ENCODE results near the gene PLXDC1. TPM values are rescaled to one million over a fixed set of nuclear protein-coding genes. Genes with fewer than 3 reads are reported as not detected.
A peak's percentile ranks its signal among the peaks of the same experiment; 100 is the strongest.
"Not testable (repeated sequence)": the region's sequence is repeated elsewhere in the genome, so short reads cannot be mapped to it uniquely, and the experiment has no call there.

Gene PLXDC1
- polyA plus RNA-seq, 1 donor from 2014 or later, result not detected

- H3K27ac Mint-ChIP-seq, result no peak overlapping the region
- H3K27me3 Mint-ChIP-seq, result peaks cover 22% of the 10 kb centered on the region
- peaks cover 0 to 2% (median 0%) of the 10 kb centered on the region in 3 donors for H3K9me3 Mint-ChIP-seq
- H3K4me1 Mint-ChIP-seq, result peaks cover 10 to 23% (median 15%) of the 10 kb centered on the region in 3 donors
- H3K36me3 Mint-ChIP-seq, result no peaks in the 10 kb centered on the region
- no peak overlapping the region for H3K4me3 Mint-ChIP-seq
Observed at GRCh38 chr17:39170558-39170957, 19.1 kb upstream of the PLXDC1 start.

- Mint-ChIP-seq H3K27ac (no peak overlapping the region), H3K27me3 (peaks cover 24% of the 10 kb centered on the region), H3K4me3 (no peak overlapping the region), H3K9me3 (peaks cover 0 to 2% (median 0%) of the 10 kb centered on the region in 3 donors), H3K36me3 (no peaks in the 10 kb centered on the region), H3K4me1 (peaks cover 10 to 23% (median 16%) of the 10 kb centered on the region in 3 donors)
Observed at GRCh38 chr17:39170109-39170508, 18.7 kb upstream of the PLXDC1 start.

- peak overlapping the region in 1 of 4 donors; percentile 12 for H3K4me3 Mint-ChIP-seq
- no peak overlapping the region for H3K27ac Mint-ChIP-seq
- H3K4me1 Mint-ChIP-seq, result peaks cover 14 to 23% (median 20%) of the 10 kb centered on the region in 3 donors
- no peaks in the 10 kb centered on the region for H3K36me3 Mint-ChIP-seq
- H3K27me3 Mint-ChIP-seq, result peaks cover 29% of the 10 kb centered on the region
- peaks cover 0 to 2% (median 0%) of the 10 kb centered on the region in 3 donors for H3K9me3 Mint-ChIP-seq
Observed at GRCh38 chr17:39169518-39169917, 18.1 kb upstream of the PLXDC1 start.

GRCh38 chr17:39169101-39169500 lies 17.7 kb upstream of the PLXDC1 start:
- Mint-ChIP-seq H3K27ac (no peak overlapping the region), H3K9me3 (peaks cover 0 to 2% (median 0%) of the 10 kb centered on the region in 3 donors), H3K4me3 (peak overlapping the region in 1 of 4 donors; percentile 12), H3K27me3 (peaks cover 29% of the 10 kb centered on the region), H3K36me3 (no peaks in the 10 kb centered on the region), H3K4me1 (peaks cover 15 to 23% (median 22%) of the 10 kb centered on the region in 3 donors)

GRCh38 chr17:39168503-39168902 lies 17.1 kb upstream of the PLXDC1 start:
- not testable (repeated sequence) for H3K36me3 Mint-ChIP-seq, H3K9me3 Mint-ChIP-seq, H3K4me3 Mint-ChIP-seq
- peak overlapping the region in 1 of 3 donors; percentile 39 for H3K27ac Mint-ChIP-seq
- H3K4me1 Mint-ChIP-seq, result peaks cover 13 to 23% (median 22%) of the 10 kb centered on the region in 3 donors
- H3K27me3 Mint-ChIP-seq, result peaks cover 27% of the 10 kb centered on the region

GRCh38 chr17:39167476-39167875 lies 16.0 kb upstream of the PLXDC1 start:
- Mint-ChIP-seq H3K27me3 (peaks cover 27% of the 10 kb centered on the region), H3K27ac (no peak overlapping the region), H3K4me3 (peak overlapping the region in 2 of 4 donors; percentile 48 to 70), H3K36me3 (no peaks in the 10 kb centered on the region), H3K4me1 (peaks cover 13 to 23% (median 22%) of the 10 kb centered on the region in 3 donors), H3K9me3 (peaks cover 0 to 2% (median 0%) of the 10 kb centered on the region in 3 donors)

GRCh38 chr17:39166437-39167335 lies 15.2 kb upstream of the PLXDC1 start:
- H3K27me3 Mint-ChIP-seq, result peaks cover 24% of the 10 kb centered on the region
- no peaks in the 10 kb centered on the region for H3K36me3 Mint-ChIP-seq
- no peak overlapping the region for H3K27ac Mint-ChIP-seq

GRCh38 chr17:39165841-39166349 lies 14.5 kb upstream of the PLXDC1 start, which contains the start of gene ARL5C:
TSS of gene ARL5C (minus strand) at chr17:39166161. CDS start at chr17:39165760, 401 bp downstream.
- Mint-ChIP-seq H3K27ac (peak within 1 kb of the TSS in 1 of 3 donors; percentile 1), H3K9me3 (peaks cover 0 to 2% (median 0%) of the 10 kb centered on the region in 3 donors), H3K27me3 (peaks cover 24% of the 10 kb centered on the region), H3K4me3 (peak within 1 kb of the TSS; percentile 52 to 95 (median 94)), H3K4me1 (peaks cover 13 to 22% (median 17%) of the 10 kb centered on the region in 3 donors), H3K36me3 (no peaks in the 10 kb centered on the region)

More at GRCh38 chr17:39166437-39167335, 15.2 kb upstream of the PLXDC1 start:
- Mint-ChIP-seq H3K4me1 (peaks cover 13 to 22% (median 17%) of the 10 kb centered on the region in 3 donors), H3K9me3 (peaks cover 0 to 2% (median 0%) of the 10 kb centered on the region in 3 donors), H3K4me3 (peak overlapping the region in 3 of 4 donors; percentile 48 to 73 (median 72))

GRCh38 chr17:39165178-39165840 lies 13.9 kb upstream of the PLXDC1 start:
- peak overlapping the region in 1 of 3 donors; percentile 1 for H3K27ac Mint-ChIP-seq
- peak overlapping the region; percentile 52 to 95 (median 94) for H3K4me3 Mint-ChIP-seq
- peaks cover 24% of the 10 kb centered on the region for H3K27me3 Mint-ChIP-seq
- H3K9me3 Mint-ChIP-seq, result peaks cover 0 to 2% (median 0%) of the 10 kb centered on the region in 3 donors
- peaks cover 13 to 22% (median 17%) of the 10 kb centered on the region in 3 donors for H3K4me1 Mint-ChIP-seq
- H3K36me3 Mint-ChIP-seq, result no peaks in the 10 kb centered on the region

- Mint-ChIP-seq H3K9me3 (peaks cover 0 to 2% (median 0%) of the 10 kb centered on the region in 3 donors), H3K27me3 (peaks cover 24% of the 10 kb centered on the region), H3K4me1 (peaks cover 13 to 22% (median 17%) of the 10 kb centered on the region in 3 donors), H3K4me3 (peak overlapping the region; percentile 52 to 95 (median 94)), H3K27ac (peak overlapping the region in 1 of 3 donors; percentile 1), H3K36me3 (no peaks in the 10 kb centered on the region)
Observed at GRCh38 chr17:39164675-39165143, 13.3 kb upstream of the PLXDC1 start.

- H3K9me3 Mint-ChIP-seq, result no peaks in the 10 kb centered on the region
- H3K4me1 Mint-ChIP-seq, result peaks cover 8 to 13% (median 10%) of the 10 kb centered on the region in 3 donors
- H3K36me3 Mint-ChIP-seq, result peaks cover 2% of the 10 kb centered on the region
- peak overlapping the region in 1 of 4 donors; percentile 41 for H3K4me3 Mint-ChIP-seq
- peak overlapping the region in 1 of 3 donors; percentile 62 for H3K27ac Mint-ChIP-seq
- H3K27me3 Mint-ChIP-seq, result peaks cover 21% of the 10 kb centered on the region
Observed at GRCh38 chr17:39161962-39162361, 10.5 kb upstream of the PLXDC1 start.

GRCh38 chr17:39158623-39159022 lies 7.2 kb upstream of the PLXDC1 start:
- Mint-ChIP-seq H3K9me3 (peaks cover 0 to 7% (median 0%) of the 10 kb centered on the region in 3 donors), H3K36me3 (peaks cover 3% of the 10 kb centered on the region), H3K27ac (peak overlapping the region in 1 of 3 donors; percentile 64), H3K4me1 (peaks cover 7 to 9% (median 7%) of the 10 kb centered on the region in 3 donors), H3K4me3 (peak overlapping the region in 1 of 4 donors; percentile 42), H3K27me3 (peaks cover 9% of the 10 kb centered on the region)

GRCh38 chr17:39156491-39156890 lies 5.1 kb upstream of the PLXDC1 start:
- Mint-ChIP-seq H3K4me3 (peak overlapping the region in 3 of 4 donors; percentile 12 to 54 (median 32)), H3K27ac (peak overlapping the region in 1 of 3 donors; percentile 60), H3K4me1 (peaks cover 15 to 20% (median 19%) of the 10 kb centered on the region in 3 donors), H3K36me3 (peaks cover 4% of the 10 kb centered on the region), H3K9me3 (peaks cover 0 to 8% (median 0%) of the 10 kb centered on the region in 3 donors), H3K27me3 (peaks cover 7% of the 10 kb centered on the region)

- peaks cover 4% of the 10 kb centered on the region for H3K36me3 Mint-ChIP-seq
Observed at GRCh38 chr17:39155654-39156053, 4.2 kb upstream of the PLXDC1 start.

More at GRCh38 chr17:39155654-39156053, 4.2 kb upstream of the PLXDC1 start:
- peak overlapping the region in 2 of 3 donors; percentile 99 to 100 for H3K27ac Mint-ChIP-seq
- peaks cover 11% of the 10 kb centered on the region for H3K27me3 Mint-ChIP-seq
- peaks cover 15 to 20% (median 19%) of the 10 kb centered on the region in 3 donors for H3K4me1 Mint-ChIP-seq
- peaks cover 0 to 8% (median 0%) of the 10 kb centered on the region in 3 donors for H3K9me3 Mint-ChIP-seq
- peak overlapping the region in 3 of 4 donors; percentile 17 to 96 (median 62) for H3K4me3 Mint-ChIP-seq
